CD4-positive, alpha-beta T cell treated with Interferon gamma for 1 hour (primary cell): ENCODE measurements around the gene SCO2.
A peak's percentile ranks its signal among the peaks of the same experiment; 100 is the strongest.

Experiments used
- DNase-seq: peaks from one replicate; pipeline ENCODE4 v3.0.0-alpha.2; 2020

Gene SCO2

GRCh38 chr22:50517495-50518260, 7.7 kb downstream of the SCO2 start:
- DNase-seq = no peak

- DNase-seq = no peak
Measured at GRCh38 chr22:50516891-50517290, 8.5 kb downstream of the SCO2 start.

GRCh38 chr22:50516068-50516467, 9.3 kb downstream of the SCO2 start:
- DNase-seq = no peak

GRCh38 chr22:50513175-50513574, 12.2 kb downstream of the SCO2 start:
- no peak for DNase-seq

DNA sequence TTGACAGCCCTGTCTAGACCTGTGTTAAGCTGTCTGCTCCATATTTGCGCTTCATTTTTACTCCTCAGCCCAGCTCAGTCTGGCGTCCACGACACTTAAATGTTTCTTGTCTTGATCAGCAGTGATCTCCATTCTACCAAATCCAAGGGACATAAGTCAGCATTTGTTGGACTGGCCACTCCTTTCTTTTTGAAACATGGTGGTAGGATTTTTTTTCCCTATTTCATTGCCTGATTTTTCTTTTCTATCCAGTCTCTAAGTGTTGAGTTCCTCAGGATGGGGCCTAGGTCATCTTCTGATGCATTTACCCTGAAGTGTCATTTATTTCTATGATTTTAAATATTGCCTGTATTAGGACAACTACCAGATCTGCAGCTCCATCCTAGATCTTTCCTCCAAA, 16.5 kb downstream of the SCO2 start:
- DNase-seq = no peak

DNA sequence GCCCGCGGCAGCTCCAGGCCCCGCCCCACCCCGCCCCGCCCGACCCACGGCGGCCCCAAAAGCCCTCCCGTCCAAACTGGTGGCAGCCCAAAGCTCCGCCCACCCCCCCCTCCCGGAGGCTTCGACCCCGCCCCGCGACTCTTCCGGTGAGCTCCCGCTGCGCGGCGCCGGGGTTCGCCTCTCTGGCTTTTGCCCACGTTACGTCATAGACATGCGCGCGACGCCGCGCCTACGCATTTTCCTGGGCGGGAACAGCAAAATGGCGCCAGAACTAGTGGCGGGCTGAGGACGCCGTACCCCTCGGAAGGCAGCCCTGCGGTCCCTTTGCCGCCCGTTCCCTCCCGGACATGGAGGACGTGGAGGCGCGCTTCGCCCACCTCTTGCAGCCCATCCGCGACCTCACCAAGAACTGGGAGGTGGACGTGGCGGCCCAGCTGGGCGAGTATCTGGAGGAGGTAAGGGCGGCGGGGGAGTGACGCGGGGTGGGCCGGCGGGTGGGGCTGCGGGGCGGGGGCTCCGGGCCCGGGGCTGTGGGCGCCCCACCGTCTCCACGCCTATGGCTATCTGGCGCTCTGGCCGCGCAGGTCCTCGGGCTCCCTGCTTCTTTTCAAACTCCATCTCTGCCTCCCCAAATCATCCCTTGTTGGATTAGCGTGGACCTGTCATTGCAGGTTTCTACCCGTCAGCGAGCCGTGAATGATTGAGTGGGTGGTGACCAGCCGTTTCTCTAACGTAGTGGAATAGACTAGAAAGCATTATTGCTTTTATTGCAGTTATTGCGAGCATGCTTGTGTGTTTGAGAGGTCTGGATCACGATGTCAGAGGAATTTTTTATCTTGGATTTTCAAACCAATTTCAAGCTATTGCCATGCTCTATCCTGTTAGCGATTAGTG, 17.2 kb downstream of the SCO2 start, which contains the start of gene NCAPH2:
Gene NCAPH2 (plus strand): TSS at position 234 of the 894 bp plus-strand sequence. CDS start 114 bp downstream, at position 348.
- DNase-seq = peak; percentile 96

GRCh38 chr22:50507421-50507990, 17.9 kb downstream of the SCO2 start, which contains the start of gene LMF2:
LMF2 (minus strand) TSS chr22:50507702; CDS start chr22:50507675, 27 bp downstream.
- DNase-seq = peak; percentile 92

- DNase-seq = no peak
Measured at GRCh38 chr22:50506611-50507420, 18.6 kb downstream of the SCO2 start.

DNA sequence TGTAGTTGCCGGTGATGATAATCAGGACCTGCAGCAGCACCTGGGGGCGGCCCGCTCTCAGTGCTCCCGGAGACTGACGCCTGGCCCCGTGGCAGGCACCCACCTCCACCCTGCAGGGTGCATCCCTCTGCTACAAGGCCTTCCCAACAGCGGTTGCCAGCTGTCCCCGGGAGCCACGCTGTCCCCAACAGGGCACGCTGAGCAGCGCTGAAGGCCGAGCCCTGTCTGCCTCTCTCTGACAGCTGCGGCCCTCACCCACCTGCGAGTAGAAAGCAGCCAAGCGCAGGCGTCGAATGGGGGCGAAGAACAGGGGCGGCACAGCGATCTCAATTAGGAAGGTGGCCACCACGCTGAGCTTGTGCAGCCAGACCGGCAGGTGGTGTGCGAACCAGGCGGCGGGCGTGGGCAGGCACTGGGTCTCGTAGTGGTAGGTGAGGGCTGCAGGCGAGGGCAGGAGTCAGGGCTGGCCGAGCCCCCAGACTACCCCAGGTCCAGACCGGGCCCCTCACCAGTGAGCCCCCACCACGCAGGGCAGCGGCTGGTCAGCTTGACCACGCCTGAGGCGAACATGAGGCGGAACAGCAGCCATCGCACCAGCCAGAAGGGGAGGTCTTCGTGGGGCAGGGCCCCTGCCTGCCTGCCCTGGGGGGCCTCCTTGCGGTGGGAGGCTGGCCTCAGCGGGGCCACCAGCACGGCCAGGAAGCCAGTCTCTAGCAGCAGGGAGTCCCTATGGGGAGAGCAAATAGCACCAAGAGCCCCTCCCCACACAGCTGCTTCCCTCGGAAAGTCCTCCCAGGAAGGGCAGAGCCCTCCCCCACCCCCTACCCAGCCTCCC, 19.4 kb downstream of the SCO2 start:
- DNase-seq = no peak

DNA sequence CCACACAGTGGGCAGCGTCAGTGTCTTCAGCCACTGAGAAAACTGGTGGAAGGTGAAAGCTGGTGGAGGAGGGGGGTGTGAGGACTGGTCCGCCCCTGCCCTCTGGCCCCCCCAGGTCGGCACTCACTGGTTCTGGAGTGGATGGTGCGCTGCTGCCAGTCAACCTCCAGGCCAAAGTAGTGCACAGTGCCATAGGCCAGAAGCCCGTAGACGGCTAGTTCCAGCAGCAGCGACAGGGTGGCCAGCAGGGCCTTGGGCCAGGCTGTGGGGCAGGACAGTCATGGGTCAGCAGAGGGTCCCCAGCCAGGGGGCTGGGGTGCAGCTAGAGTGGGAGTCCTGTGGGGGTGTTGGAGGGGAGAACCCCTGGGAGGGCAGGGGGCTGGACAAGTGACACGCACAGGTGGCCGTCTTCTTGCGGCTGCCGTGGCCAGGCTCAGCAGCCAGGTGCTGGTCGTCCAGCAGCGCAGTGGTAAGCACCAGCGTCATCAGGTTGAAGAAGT, 20.1 kb downstream of the SCO2 start:
- DNase-seq = no peak

GRCh38 chr22:50504369-50505211, 20.8 kb downstream of the SCO2 start:
- no peak for DNase-seq

DNA sequence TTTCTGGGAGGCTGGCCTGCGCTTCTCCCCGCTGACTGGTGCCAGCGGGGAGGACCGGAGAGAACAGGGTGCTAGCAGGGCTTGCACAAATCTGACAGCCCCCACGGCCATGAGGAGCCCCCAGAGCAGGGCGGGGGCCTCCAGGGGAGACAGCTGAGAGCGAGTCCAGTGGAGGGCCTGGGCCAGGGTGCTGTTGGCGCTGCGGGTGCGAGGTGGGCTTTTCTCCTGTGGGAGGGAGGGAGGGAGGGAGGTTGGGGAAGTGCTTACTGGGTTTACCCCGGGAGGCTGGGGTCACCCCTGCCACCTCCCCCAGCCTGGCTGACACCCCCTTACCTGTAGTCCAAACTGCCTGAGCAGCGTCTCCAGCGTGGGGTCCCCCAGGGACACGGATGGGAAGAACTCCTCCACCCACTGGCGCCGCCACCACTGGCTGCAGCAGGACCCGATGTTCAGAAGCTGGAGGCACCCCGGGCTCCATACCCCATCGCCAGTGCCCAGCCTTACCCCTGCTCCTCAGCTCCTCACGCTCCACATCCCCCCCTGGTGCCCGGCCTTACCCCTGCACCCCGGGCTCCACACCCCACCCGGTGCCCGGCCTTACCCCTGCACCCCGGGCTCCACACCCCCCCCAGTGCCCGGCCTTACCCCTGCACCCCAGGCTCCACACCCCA, 21.8 kb downstream of the SCO2 start:
- DNase-seq = no peak

DNA sequence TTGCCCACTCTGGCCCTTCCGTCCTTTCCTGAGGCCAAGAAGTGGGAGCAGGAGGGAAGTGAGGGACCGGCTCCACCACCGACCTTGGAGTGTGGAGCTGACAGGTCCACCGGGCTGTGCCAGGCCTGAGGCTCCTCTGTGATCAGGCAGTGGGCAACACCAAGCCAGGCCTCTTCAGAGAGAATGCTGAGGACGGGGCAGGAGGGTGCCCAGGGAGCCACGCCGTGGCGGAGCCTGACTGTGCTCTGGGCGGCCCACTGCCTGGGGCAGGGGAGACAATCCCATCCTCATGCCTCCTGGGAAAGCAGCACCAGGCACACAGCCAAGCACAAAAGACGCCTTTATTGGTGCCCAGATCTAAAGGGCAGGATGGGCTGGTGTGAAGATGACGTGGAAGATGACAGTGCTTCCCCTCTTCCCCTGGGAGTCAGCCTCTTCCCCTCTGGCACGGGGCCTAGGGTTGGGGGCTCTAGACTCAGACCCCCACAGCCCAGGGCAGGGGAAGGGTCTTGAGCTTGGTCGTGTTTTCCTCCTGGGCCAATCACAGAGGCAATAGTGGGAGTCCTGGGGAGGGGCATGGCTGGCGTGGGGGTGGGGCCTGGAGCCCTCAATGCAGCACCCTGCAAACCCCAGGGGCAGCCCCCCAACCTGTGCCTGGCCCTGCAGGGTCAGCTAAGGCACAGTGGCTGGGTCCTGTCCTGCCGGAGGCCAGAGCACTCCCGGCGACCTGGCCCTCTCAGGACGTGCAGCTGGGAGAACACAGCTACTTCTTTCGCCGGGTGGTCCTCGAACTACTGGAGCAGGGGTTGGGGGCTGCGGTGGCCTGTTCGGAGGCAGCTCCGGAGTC, 22.5 kb downstream of the SCO2 start:
- no peak for DNase-seq

DNA sequence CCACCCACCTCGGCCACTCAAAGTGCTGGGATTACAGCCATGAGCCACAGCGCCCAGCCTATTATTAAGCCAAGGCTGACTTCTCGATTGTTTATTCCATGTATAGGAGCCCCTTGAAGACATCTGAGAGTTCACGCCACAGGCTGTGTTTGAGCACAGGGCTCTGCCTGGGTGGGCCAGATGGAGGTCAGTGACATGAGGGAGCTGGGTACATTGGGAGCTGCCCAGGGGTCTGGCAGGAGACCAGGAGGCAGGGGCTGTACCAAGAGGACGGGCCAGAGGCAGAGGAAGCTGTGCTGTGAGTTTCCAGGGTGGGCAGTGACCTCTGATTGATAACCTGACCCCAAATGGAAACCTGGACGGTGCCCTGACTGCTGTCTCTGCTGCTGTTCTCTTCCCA, 23.3 kb downstream of the SCO2 start:
- no peak for DNase-seq

DNA sequence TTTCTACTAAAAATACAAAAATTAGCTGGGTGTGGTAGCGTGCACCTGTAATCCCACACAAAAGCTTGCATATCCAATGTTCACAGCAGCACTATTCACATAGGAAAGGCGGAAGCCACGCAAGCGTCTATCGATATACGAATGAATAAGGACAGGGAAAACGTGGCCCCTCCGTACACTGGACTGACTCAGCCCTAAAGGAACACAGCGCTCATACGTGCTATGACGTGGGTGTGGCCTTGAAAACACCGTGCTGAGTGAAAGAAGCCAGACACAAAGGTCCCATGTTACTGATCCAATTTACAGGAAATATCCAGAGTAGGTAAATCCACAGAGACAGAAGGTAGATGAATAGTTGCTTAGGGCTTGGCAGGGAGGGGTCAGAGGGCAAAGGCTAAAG, 24.9 kb downstream of the SCO2 start:
- no peak for DNase-seq

DNA sequence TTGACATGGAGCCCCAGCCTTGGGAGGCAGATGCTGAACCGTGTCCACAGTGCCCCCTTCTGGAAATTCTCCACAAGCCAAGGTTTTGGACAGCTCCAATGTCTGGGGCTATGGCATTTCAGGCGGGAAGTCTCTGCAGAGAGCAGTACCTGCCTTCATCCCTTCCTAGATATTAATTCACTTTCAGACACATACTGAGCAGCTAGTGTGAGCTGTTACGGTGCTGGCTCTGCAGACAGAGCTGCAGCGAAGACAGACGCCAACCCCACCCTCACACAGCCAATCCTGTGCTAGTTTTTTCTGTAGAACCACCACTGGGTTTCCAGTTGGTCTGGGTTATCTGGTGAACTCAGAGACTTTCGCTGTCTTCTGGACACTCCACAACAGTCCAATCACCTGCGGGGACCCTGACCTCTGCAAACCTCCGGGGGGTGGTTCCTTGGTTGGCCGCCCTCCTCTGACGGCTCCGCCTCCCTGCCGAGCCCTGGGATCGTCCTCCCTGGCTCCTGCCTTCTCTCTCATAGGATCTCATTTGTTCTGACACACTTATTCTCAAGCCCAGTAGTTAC, 27.0 kb downstream of the SCO2 start:
- peak; percentile 68 for DNase-seq

- DNase-seq = no peak
Measured at GRCh38 chr22:50497093-50497492, 28.3 kb downstream of the SCO2 start.

- no peak for DNase-seq
Measured at GRCh38 chr22:50490531-50491308, 34.7 kb downstream of the SCO2 start.
